ENCODE data around the gene KLK13. TPM values are rescaled to one million over a fixed set of nuclear protein-coding genes. Genes with fewer than 3 reads are reported as not detected.

KLK13 gene
- not detected in 2 replicates for total RNA-seq

GRCh38 chr19:51064534-51065220, at the start of gene KLK13:
Gene KLK13 (minus strand): TSS chr19:51065092. CDS start chr19:51065067, 25 bp downstream.

GRCh38 chr19:51108066-51108804, 43.3 kb upstream of the KLK13 start, which contains the start of gene CTU1:
Gene CTU1 (minus strand): TSS chr19:51108409. CDS start chr19:51104569, 3,840 bp downstream.

GRCh38 chr19:51082611-51083010, 17.7 kb upstream of the KLK13 start, which contains the start of gene KLK14:
Gene KLK14 (minus strand): TSS chr19:51082887. CDS start chr19:51082614, 273 bp downstream.

GRCh38 chr19:51034704-51035103, 30.2 kb downstream of the KLK13 start, which contains the start of gene KLK12:
Gene KLK12 (minus strand): TSS chr19:51035002. CDS start chr19:51034621, 381 bp downstream.

GRCh38 chr19:51026554-51026831, 38.4 kb downstream of the KLK13 start, which contains the start of gene KLK11:
Gene KLK11 (minus strand): TSS chr19:51026616. CDS start chr19:51025631, 985 bp downstream.

GRCh38 chr19:51019544-51019925, 45.4 kb downstream of the KLK13 start, which contains the start of gene KLK10:
Gene KLK10 (minus strand): TSS chr19:51019709. CDS start chr19:51019130, 579 bp downstream.

Other genes with a start within 250 kb of the KLK13 start
- not detected in 2 replicates for gene KLK1, start 241.3 kb downstream of the KLK13 start, total RNA-seq
- gene KLK15, start 231.5 kb downstream of the KLK13 start, total RNA-seq = not detected in 2 replicates
- not detected in 2 replicates for gene KLK3, start 210.2 kb downstream of the KLK13 start, total RNA-seq
- not detected in 2 replicates for gene KLK2, start 191.7 kb downstream of the KLK13 start, total RNA-seq
- not detected in 2 replicates for gene KLK4, start 153.7 kb downstream of the KLK13 start, total RNA-seq
- gene KLK5, start 112.1 kb downstream of the KLK13 start, total RNA-seq = not detected in 2 replicates
- gene KLK6, start 95.5 kb downstream of the KLK13 start, total RNA-seq = not detected in 2 replicates
- gene KLK7, start 81.2 kb downstream of the KLK13 start, total RNA-seq = not detected in 2 replicates
- not detected in 2 replicates for gene KLK8, start 63.5 kb downstream of the KLK13 start, total RNA-seq
- gene KLK10, start 45.4 kb downstream of the KLK13 start, total RNA-seq = not detected in 2 replicates
- gene KLK11, start 38.5 kb downstream of the KLK13 start, total RNA-seq = not detected in 2 replicates
- gene KLK12, start 30.1 kb downstream of the KLK13 start, total RNA-seq = not detected in 2 replicates
- gene KLK14, start 17.8 kb upstream of the KLK13 start, total RNA-seq = not detected in 2 replicates
- 2.5 and 3.6 TPM in 2 replicates for gene CTU1, start 43.3 kb upstream of the KLK13 start, total RNA-seq
- not detected in 2 replicates for gene SIGLEC9, start 59.8 kb upstream of the KLK13 start, total RNA-seq
- gene SIGLEC7, start 77.2 kb upstream of the KLK13 start, total RNA-seq = not detected in 2 replicates
- gene CD33, start 160.0 kb upstream of the KLK13 start, total RNA-seq = not detected in 2 replicates
- not detected in 2 replicates for gene SIGLECL1, start 186.0 kb upstream of the KLK13 start, total RNA-seq
- gene IGLON5, start 246.6 kb upstream of the KLK13 start, total RNA-seq = under 0.01 TPM in 1 of 2 replicates, not detected in the other